ENCODE results near the gene SPX.

- TF ChIP-seq CTCF (IDR thresholded peaks at IDR 0.05) (no peak), POLR2A (IDR thresholded peaks at IDR 0.05) (no peak)
These were observed 42.0 kb downstream of the SPX start for GRCh38 chr12:21568115-21568514.

Measured in adrenal gland (tissue), 5 donors.